Activated naive CD4-positive, alpha-beta T cell treated with anti-CD3 and anti-CD28 coated beads, Interleukin-2, amount 10 ng/mL, durations not matched to agents 7 days and 5 days (primary cell): ENCODE measurements around the gene PIGS.

Experiments
- CTCF ChIA-PET: fragments of 350-600 bp; sonication (Branson Sonifier 250); formaldehyde crosslinking; loops from one replicate; lab custom pipeline; 2021; ENCODE audit warnings: antibody characterized with exemption; lab: Charles Lee
- DNase-seq: peaks from one replicate; pipeline ENCODE4 v3.0.0-alpha.2; 2020
- H3K27ac Mint-ChIP-seq: one replicate; pipeline ENCODE4 v1.8.0; 2021; ENCODE audit warnings: mild to moderate bottlenecking, moderate library complexity, mixed read lengths
- H3K27me3 Mint-ChIP-seq: one replicate; pipeline ENCODE4 v1.8.0; 2021; ENCODE audit warnings: mild to moderate bottlenecking, mixed read lengths
- H3K36me3 Mint-ChIP-seq: one replicate; pipeline ENCODE4 v1.8.0; 2021; ENCODE audit warnings: mixed read lengths
- H3K4me1 Mint-ChIP-seq: one replicate; pipeline ENCODE4 v1.8.0; 2021; ENCODE audit warnings: mixed read lengths
- H3K4me3 Mint-ChIP-seq: one replicate; pipeline ENCODE4 v1.8.0; 2021; ENCODE audit warnings: mild to moderate bottlenecking, moderate library complexity, mixed read lengths
- H3K9me3 Mint-ChIP-seq: one replicate; pipeline ENCODE4 v1.8.0; 2021; ENCODE audit warnings: mixed read lengths

The PIGS gene

GRCh38 chr17:28540231-28540630 is 31.1 kb downstream of the PIGS start:
- H3K9me3 Mint-ChIP-seq = no peaks in the 10 kb centered on the region
- H3K4me1 Mint-ChIP-seq = no peaks in the 10 kb centered on the region
- CTCF ChIA-PET = interaction anchor here (0.6 to 2.0 kb wide), 12 partner anchors 9 to 411 kb away, joined by 3 to 5 read pairs (median 3); no protein-coding TSS in a partner anchor
- no peaks in the 10 kb centered on the region for H3K36me3 Mint-ChIP-seq
- no peak overlapping the region for H3K4me3 Mint-ChIP-seq
- no peak overlapping the region for H3K27ac Mint-ChIP-seq
- peaks cover 3% of the 10 kb centered on the region for H3K27me3 Mint-ChIP-seq
- no peak for DNase-seq

DNA sequence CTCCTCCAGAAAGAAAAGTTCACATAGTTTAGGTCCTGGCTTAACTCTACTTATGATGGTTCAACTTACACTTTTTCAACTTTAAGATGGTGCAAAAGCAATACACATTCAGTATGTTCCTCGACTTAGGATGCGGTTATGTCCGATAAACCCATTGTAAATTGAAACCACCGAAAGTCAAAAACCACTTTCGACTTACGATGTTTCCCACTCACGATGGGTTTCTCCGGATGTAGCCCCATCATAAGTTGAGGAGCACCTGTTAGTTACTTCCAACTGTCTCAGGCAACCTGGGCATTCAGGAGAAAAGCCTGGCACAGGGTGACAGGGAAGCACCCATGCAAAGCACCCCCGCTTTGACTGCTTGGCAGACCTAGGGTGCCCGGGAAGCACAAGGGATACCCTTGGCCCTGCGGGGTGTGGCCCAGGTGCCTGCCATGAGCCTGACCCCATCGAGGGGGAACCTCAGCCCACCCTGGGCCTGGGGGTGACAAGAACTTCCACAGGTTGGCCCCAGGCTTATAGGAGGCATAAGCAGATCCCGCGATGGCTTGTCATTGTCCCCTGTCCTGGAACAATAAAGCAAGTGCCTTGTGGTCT is 32.9 kb downstream of the PIGS start:
- no peak for DNase-seq
- no peaks in the 10 kb centered on the region for H3K36me3 Mint-ChIP-seq
- peaks cover 3% of the 10 kb centered on the region for H3K27me3 Mint-ChIP-seq
- no peaks in the 10 kb centered on the region for H3K9me3 Mint-ChIP-seq
- H3K4me1 Mint-ChIP-seq = no peaks in the 10 kb centered on the region
- H3K4me3 Mint-ChIP-seq = no peak overlapping the region
- H3K27ac Mint-ChIP-seq = no peak overlapping the region
- CTCF ChIA-PET = interaction anchor here (0.8 to 1.1 kb wide), 2 partner anchors 122 to 270 kb away, joined by 3 to 5 read pairs; no protein-coding TSS in a partner anchor

- no peaks in the 10 kb centered on the region for H3K36me3 Mint-ChIP-seq
- no peak for DNase-seq
- H3K4me3 Mint-ChIP-seq = no peak overlapping the region
- CTCF ChIA-PET = interaction anchor here (1.1 to 3.1 kb wide), 3 partner anchors 10 to 271 kb away, joined by 3 to 12 read pairs (median 3); no protein-coding TSS in a partner anchor
- H3K27me3 Mint-ChIP-seq = peaks cover 3% of the 10 kb centered on the region
- no peak overlapping the region for H3K27ac Mint-ChIP-seq
- H3K4me1 Mint-ChIP-seq = no peaks in the 10 kb centered on the region
- H3K9me3 Mint-ChIP-seq = no peaks in the 10 kb centered on the region
Observed at GRCh38 chr17:28537219-28537610, 34.1 kb downstream of the PIGS start.

DNA sequence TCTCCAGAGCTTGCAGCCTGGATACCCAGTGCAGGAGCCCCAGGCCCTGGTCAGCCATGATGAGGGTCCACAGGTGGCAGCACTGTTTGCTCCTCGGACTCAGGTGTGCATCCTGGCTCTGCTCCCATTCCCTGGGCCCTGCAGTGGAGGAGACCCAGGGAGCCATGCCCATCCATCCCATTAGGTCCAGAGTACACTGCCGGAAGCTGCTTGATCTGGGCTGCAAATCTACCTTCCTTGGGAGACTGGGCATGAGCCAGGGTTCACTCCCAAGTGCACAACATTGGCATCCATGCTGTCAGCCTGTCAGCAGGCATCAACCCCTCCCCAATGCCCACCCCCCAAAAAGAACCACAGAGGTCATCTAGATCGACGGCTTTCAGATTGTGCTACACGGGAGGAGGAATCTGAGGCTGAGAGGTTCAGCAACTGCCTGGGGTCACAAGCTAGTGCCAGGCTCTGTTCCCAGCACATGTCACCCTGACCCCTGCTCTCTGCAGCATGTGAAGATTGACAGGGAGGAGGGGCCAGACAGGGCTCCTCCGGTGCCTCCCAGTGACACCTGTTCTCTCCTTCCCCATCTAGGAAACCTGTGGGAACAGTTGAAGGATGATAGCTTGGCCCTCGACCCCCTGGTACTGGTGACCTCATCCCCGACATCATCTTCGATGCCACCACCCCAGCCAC is 34.6 kb downstream of the PIGS start:
- Mint-ChIP-seq H3K4me3 (no peak overlapping the region), H3K27ac (no peak overlapping the region), H3K27me3 (peaks cover 6% of the 10 kb centered on the region), H3K9me3 (no peaks in the 10 kb centered on the region), H3K36me3 (no peaks in the 10 kb centered on the region), H3K4me1 (no peaks in the 10 kb centered on the region)
- CTCF ChIA-PET = interaction anchor here (1.2 to 3.1 kb wide), 2 partner anchors 11 to 42 kb away, joined by 3 to 12 read pairs; no protein-coding TSS in a partner anchor
- no peak for DNase-seq

- Mint-ChIP-seq H3K36me3 (no peaks in the 10 kb centered on the region), H3K27ac (no peak overlapping the region), H3K4me3 (no peak overlapping the region), H3K9me3 (no peaks in the 10 kb centered on the region), H3K4me1 (no peaks in the 10 kb centered on the region), H3K27me3 (peaks cover 15% of the 10 kb centered on the region)
- DNase-seq = no peak
- CTCF ChIA-PET = interaction anchor here (1.2 to 3.1 kb wide), 2 partner anchors 10 to 13 kb away, joined by 4 to 12 read pairs; no protein-coding TSS in a partner anchor
Observed at GRCh38 chr17:28534740-28535375, 36.5 kb downstream of the PIGS start.

DNA sequence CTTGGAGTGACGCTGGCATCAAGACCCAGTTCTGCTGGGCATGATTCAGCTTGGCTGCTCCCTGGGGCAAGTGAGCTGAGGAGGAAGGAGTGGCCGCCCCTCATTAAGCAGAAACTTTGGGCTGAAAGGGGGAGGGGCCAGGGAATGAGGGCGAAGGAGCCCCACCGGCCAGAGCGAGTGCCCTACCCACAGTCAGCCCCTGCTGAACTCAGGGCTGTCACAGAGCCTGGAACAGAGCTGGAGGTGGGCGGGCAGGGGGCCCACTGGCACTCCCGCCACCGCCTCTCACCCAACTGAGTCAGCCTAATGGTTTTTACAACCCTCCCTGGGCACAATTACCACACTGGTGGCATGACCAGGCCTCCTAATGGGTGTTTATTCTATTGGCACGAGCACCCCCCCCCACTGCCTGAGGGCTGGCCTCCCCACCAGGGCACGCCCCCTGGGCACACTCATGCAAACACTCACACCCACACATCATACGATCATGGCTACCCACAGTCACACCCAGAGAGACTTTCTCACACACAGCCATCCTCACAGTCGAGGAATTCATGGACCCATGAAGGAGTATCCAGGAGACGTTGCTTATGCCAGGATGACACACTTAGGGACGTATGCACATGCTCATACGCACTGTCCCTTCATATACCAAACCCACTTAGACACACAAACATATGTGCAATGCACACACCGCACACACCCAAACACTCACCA is 38.1 kb downstream of the PIGS start:
- H3K36me3 Mint-ChIP-seq = no peaks in the 10 kb centered on the region
- no peaks in the 10 kb centered on the region for H3K4me1 Mint-ChIP-seq
- H3K27me3 Mint-ChIP-seq = peaks cover 21% of the 10 kb centered on the region
- H3K27ac Mint-ChIP-seq = no peak overlapping the region
- H3K9me3 Mint-ChIP-seq = no peaks in the 10 kb centered on the region
- CTCF ChIA-PET = no interaction called here
- no peak for DNase-seq
- H3K4me3 Mint-ChIP-seq = no peak overlapping the region

- CTCF ChIA-PET = interaction anchor here (1.5 kb wide), 1 partner anchor 8 kb away, joined by 5 read pairs; no protein-coding TSS in a partner anchor
Observed at GRCh38 chr17:28532050-28532960, 39.0 kb downstream of the PIGS start.

GRCh38 chr17:28530926-28531325 is 40.4 kb downstream of the PIGS start:
- CTCF ChIA-PET = interaction anchor here (1.5 kb wide), 1 partner anchor 9 kb away, joined by 5 read pairs; no protein-coding TSS in a partner anchor
- Mint-ChIP-seq H3K4me1 (no peaks in the 10 kb centered on the region), H3K27ac (no peak overlapping the region), H3K27me3 (peaks cover 21% of the 10 kb centered on the region), H3K9me3 (no peaks in the 10 kb centered on the region), H3K36me3 (no peaks in the 10 kb centered on the region), H3K4me3 (no peak overlapping the region)
- no peak for DNase-seq

More at GRCh38 chr17:28532050-28532960, 39.0 kb downstream of the PIGS start:
- no peaks in the 10 kb centered on the region for H3K36me3 Mint-ChIP-seq
- H3K27me3 Mint-ChIP-seq = peaks cover 21% of the 10 kb centered on the region
- no peak for DNase-seq
- H3K4me3 Mint-ChIP-seq = no peak overlapping the region
- H3K9me3 Mint-ChIP-seq = no peaks in the 10 kb centered on the region
- H3K4me1 Mint-ChIP-seq = no peaks in the 10 kb centered on the region
- H3K27ac Mint-ChIP-seq = no peak overlapping the region

DNA sequence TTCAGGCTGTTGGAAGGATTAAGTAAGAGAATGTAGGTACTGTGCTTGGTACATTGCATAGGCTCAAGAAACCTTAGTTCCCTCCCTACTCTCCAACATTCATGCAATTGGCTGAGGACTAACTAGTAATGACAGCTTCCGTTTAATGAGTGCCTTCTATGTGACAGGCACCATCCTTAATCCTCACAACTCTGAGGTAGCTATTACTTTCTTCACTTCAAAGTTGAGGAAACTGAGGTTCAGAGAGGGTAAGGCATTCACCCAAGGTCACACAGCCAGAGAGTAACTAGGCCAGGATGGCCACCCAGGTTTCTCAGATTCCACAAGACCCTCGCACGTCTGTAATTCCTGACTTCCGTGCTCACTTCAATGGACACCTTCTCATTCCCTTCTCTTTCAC is 41.1 kb downstream of the PIGS start:
- Mint-ChIP-seq H3K4me1 (no peaks in the 10 kb centered on the region), H3K36me3 (no peaks in the 10 kb centered on the region), H3K27ac (no peak overlapping the region), H3K27me3 (peaks cover 18% of the 10 kb centered on the region), H3K4me3 (no peak overlapping the region), H3K9me3 (no peaks in the 10 kb centered on the region)
- no peak for DNase-seq
- CTCF ChIA-PET = no interaction called here

GRCh38 chr17:28529013-28529400 is 42.3 kb downstream of the PIGS start:
- no peak overlapping the region for H3K27ac Mint-ChIP-seq
- no peaks in the 10 kb centered on the region for H3K4me1 Mint-ChIP-seq
- no peaks in the 10 kb centered on the region for H3K9me3 Mint-ChIP-seq
- no peaks in the 10 kb centered on the region for H3K36me3 Mint-ChIP-seq
- no peak overlapping the region for H3K4me3 Mint-ChIP-seq
- H3K27me3 Mint-ChIP-seq = peaks cover 18% of the 10 kb centered on the region
- no peak for DNase-seq
- CTCF ChIA-PET = no interaction called here

DNA sequence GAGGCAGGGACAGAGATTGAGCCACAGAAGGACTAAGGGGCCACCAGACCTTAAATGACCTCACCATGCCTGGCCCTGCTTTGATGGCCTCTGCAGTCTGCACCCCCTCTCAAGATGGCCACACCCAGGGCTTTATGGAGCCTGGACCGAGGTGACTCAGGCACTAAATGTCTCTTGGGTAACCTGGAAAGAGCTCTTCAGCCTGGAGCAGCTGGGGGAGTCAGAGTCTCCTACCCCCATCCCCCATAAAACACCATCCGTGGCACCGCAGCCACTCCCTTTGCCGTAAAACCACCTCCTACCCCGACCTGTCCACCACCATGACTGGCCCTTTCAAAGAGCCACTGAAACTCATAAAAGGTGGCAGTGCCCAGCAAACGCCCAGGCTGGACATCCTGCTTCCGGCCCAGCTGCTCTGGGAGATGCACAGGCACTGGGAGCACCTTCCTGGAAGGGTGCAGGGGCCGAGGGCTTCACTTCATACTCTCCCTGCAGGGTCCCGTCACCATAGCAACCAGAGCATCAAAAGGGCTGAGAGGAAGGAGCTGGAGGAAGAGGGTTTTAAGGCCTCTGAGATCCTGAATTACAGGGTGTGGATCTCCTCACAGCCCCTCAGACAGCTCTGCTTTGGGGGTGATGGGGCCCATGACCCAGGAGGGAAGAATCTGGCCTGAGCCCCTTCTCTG is 42.9 kb downstream of the PIGS start:
- H3K36me3 Mint-ChIP-seq = no peaks in the 10 kb centered on the region
- peaks cover 18% of the 10 kb centered on the region for H3K27me3 Mint-ChIP-seq
- no peaks in the 10 kb centered on the region for H3K9me3 Mint-ChIP-seq
- no peak for DNase-seq
- no peak overlapping the region for H3K27ac Mint-ChIP-seq
- no peak overlapping the region for H3K4me3 Mint-ChIP-seq
- CTCF ChIA-PET = interaction anchor here (1.0 kb wide), 1 partner anchor 20 kb away, joined by 3 read pairs; no protein-coding TSS in a partner anchor
- no peaks in the 10 kb centered on the region for H3K4me1 Mint-ChIP-seq

DNA sequence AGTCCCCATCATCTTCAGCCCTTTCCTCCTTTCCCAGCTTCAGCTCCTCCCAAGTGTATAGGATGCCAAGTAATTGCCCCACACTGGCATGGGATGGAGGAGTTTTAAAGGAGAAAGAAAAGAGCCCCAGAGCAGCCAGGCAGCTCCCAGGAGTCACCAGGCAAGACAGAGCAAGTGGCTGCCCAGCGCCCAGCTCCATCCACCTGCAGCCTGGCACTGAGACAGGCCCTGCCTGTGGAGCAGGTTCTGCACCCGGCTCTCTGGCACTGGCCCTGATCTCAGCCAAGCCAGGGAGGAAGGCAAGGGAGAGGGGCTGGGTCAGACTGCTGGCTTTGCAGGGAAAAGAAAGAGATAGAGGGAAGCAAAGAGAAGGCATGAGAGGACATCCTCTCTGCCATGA is 43.5 kb downstream of the PIGS start:
- DNase-seq = no peak
- Mint-ChIP-seq H3K4me1 (no peaks in the 10 kb centered on the region), H3K27ac (no peak overlapping the region), H3K4me3 (no peak overlapping the region), H3K27me3 (peaks cover 18% of the 10 kb centered on the region), H3K36me3 (no peaks in the 10 kb centered on the region), H3K9me3 (no peaks in the 10 kb centered on the region)
- CTCF ChIA-PET = interaction anchor here (1.0 kb wide), 1 partner anchor 20 kb away, joined by 3 read pairs; no protein-coding TSS in a partner anchor
